Heart left ventricle (tissue), 13 donors: Measurements from ENCODE around the gene PEX7.
A peak's percentile ranks its signal among the peaks of the same experiment; 100 is the strongest.

Experiments used
- POLR2A ChIP-seq, 2 donors: fragments of 450-650 bp; IDR thresholded peaks; one replicate each; pipeline ENCODE4 v1.6.1; 2017; ENCODE audit warnings: antibody characterized with exemption in 2 of 2, mild to moderate bottlenecking in 2 of 2, moderate library complexity in 2 of 2
- TF ChIP-seq, protein P1 (sequence below), 12 donors: fragments of 200-600 bp; sonication (generic) in 4 of 12; IDR thresholded peaks; one replicate each; pipeline versions ENCODE4 v1.5.0 to v1.8.0; 2018 to 2022; ENCODE audit warnings: antibody characterized with exemption in 12 of 12, mild to moderate bottlenecking in 5 of 12
- donor health status: ischemic (EF 13 %, LVEDD 7.1; RV severe dilation, severe dysfunction).
- donor health status: DM: no; HTN: yes; CAD: no.
- donor health status: DM: no; HTN: no; CAD: no.
- donor health status: ischemic (EF 25% LVEDD 6.9; RV normal size, moderate dysfunction).
- donor health status: ischemic (EF 25% LVEDD 5.7; RV mildly dilated, moderate dysfunction).
- donor health status: ischemic (EF 35%, LVEDD 5.7; RV mildly dilated, moderate dysfunction).
- donor health status: nonischemic (EF 11% LVEDD 7.7; RV severe dilation, severe dysfunction).
- donor health status: DM: yes; HTN: yes; CAD: no.
- donor health status: PGD.
- donor health status: ischemic (EF 29% LVEDD 5.4; RV normal size, mild dysfunction).
- donor health status: nonischemic (EF 23%, LVEDD 6.1; RV moderate dilation, normal function).

DNA sequence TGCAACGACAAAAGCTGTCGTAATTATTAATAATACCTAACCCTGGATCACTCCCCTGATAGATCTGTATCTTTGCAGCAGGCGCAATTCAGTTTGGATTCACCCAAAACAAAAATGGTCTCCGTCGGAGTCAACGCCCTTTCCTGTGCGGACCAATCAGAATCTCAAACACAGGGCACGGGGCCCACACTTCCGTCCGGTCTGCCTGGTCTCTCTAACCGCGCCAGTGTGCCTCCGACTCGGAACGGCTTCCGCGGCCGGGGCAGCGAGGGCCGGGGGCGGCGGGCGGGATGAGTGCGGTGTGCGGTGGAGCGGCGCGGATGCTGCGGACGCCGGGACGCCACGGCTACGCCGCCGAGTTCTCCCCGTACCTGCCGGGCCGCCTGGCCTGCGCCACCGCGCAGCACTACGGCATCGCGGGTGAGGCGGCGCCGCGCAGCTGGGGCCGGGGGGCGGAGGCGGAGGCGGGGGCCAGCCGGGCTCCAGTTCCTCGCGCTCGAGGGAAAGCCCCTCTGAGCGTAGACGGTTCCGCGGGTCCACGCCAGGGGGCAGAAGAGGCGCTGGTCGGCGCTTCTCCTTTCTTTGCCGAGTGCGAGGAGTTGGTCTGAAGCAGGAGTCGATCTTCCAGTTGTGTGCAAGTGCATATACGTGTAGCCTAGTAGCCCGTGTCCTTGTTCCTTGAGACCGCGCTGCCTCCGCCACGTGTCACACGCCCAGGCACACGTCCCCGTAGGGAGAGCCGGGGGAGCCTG is at the start of gene PEX7:
- TF ChIP-seq, protein P1, sequence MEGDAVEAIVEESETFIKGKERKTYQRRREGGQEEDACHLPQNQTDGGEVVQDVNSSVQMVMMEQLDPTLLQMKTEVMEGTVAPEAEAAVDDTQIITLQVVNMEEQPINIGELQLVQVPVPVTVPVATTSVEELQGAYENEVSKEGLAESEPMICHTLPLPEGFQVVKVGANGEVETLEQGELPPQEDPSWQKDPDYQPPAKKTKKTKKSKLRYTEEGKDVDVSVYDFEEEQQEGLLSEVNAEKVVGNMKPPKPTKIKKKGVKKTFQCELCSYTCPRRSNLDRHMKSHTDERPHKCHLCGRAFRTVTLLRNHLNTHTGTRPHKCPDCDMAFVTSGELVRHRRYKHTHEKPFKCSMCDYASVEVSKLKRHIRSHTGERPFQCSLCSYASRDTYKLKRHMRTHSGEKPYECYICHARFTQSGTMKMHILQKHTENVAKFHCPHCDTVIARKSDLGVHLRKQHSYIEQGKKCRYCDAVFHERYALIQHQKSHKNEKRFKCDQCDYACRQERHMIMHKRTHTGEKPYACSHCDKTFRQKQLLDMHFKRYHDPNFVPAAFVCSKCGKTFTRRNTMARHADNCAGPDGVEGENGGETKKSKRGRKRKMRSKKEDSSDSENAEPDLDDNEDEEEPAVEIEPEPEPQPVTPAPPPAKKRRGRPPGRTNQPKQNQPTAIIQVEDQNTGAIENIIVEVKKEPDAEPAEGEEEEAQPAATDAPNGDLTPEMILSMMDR (IDR thresholded peaks at IDR 0.05), result peak; percentile 55 to 84 (median 68)
- TF ChIP-seq POLR2A (IDR thresholded peaks at IDR 0.05), result peak in 1 of 2 donors; percentile 65
